Ishikawa (cell line): ENCODE data around the gene ATP8A2.

Experiments used
- CEBPB ChIP-seq: IDR thresholded peaks from 2 replicates; pipeline ENCODE4 v1.6.1; 2012
- NFIC ChIP-seq: IDR thresholded peaks from 2 replicates; pipeline ENCODE4 v1.6.1; 2012
- RAD21 ChIP-seq: IDR thresholded peaks from 2 replicates; pipeline ENCODE4 v1.6.1; 2012; ENCODE audit warnings: low read depth

DNA sequence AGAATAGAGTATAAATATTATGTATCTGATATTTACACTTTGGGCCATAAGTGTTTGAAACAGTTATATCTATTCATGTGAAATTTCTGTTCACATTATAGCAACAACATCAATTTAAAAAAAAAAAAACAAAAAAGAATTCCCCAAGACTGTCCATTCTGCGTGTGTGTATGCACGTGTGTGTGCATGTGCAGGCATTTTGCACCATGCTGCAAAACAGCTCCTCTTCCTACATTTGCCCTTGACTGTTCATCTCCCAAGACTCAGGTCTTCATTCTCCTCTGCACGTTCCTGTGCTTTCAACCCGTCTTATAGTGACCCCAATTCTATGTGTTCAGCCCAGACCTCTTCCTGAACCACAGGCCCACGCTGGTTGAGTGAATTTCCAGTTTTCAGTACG, 530.7 kb downstream of the ATP8A2 start:
- TF ChIP-seq NFIC (no peak), CEBPB (no peak), RAD21 (no peak)
